Kidney glomerular epithelial cell (primary cell): ENCODE data around the gene CCDC102A.
A peak's percentile ranks its signal among the peaks of the same experiment; 100 is the strongest.
"Not testable (repeated sequence)": the region's sequence is repeated elsewhere in the genome, so short reads cannot be mapped to it uniquely, and the experiment has no call there.

Experiments
- DNase-seq: peaks from one replicate; lab custom pipeline; 2025; lab: John Stamatoyannopoulos, UW

CCDC102A gene

GRCh38 chr16:57536306-57537193 lies at the start of gene CCDC102A:
CCDC102A (minus strand) TSS chr16:57536571; CDS start chr16:57529177, 7,394 bp downstream.
- peak; percentile 64 for DNase-seq

DNA sequence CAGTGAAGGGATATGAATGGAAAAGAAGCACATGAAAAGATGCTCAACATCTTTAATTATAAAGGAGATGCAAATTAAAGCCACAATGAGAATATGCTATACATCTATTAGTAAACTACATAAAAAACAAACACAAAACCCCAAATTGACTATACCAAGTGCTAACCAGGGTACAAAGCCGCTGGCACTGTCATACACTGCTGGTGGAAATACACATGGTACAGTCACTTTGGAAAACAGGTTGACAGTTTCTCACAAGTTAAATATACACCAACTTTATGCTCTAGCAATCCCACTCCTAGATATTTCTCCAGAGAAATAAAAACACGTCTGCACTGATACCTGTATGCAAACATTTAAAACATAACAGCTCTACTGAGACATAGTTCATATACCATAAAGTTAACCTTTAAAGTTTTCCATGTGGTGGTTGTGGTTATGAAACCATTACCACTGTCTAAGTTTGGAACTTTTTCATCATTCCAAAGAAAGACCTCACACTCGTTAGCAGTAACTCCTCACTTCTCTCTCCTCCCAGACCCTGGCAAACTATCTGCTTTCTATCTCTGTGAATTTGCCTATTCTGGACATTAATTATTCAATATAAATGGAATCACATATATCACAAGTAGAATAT lies 48.8 kb upstream of the CCDC102A start:
- no peak for DNase-seq

GRCh38 chr16:57579361-57579665 lies 42.9 kb upstream of the CCDC102A start:
- no peak for DNase-seq

GRCh38 chr16:57578521-57579360 lies 42.4 kb upstream of the CCDC102A start:
- DNase-seq: peak; percentile 28

GRCh38 chr16:57577691-57578224 lies 41.4 kb upstream of the CCDC102A start:
- DNase-seq: no peak

DNA sequence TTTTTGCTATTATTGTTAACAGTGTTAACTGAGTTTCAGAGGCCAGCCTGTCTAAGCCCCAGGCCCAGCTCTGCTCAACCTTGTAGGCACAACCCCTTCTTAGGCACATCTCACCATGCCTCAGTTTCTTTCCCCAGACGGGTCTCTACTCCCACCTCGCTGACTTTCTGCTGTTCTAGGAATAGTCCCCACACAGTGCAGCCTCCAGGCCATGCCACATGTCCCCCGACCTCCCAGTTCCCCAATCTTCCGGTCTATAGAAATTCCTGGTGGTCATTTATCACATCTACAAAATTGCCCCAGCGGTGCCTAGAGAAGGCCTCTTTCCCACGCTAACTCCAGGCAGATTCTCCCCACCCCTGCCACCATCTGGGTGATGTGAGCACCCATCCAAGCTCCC lies 40.8 kb upstream of the CCDC102A start:
- DNase-seq: no peak

- DNase-seq: peak; percentile 71
Observed at GRCh38 chr16:57576429-57576870, 40.1 kb upstream of the CCDC102A start.

- DNase-seq: no peak
Observed at GRCh38 chr16:57575468-57576277, 39.3 kb upstream of the CCDC102A start.

GRCh38 chr16:57574646-57575467 lies 38.5 kb upstream of the CCDC102A start:
- no peak for DNase-seq

GRCh38 chr16:57574086-57574485 lies 37.7 kb upstream of the CCDC102A start:
- DNase-seq: no peak

- DNase-seq: no peak
Observed at GRCh38 chr16:57572978-57573728, 36.8 kb upstream of the CCDC102A start.

- DNase-seq: no peak
Observed at GRCh38 chr16:57571098-57571497, 34.7 kb upstream of the CCDC102A start.

- DNase-seq: no peak
Observed at GRCh38 chr16:57570301-57571070, 34.1 kb upstream of the CCDC102A start.

GRCh38 chr16:57569306-57569946 lies 33.1 kb upstream of the CCDC102A start:
- DNase-seq: no peak

DNA sequence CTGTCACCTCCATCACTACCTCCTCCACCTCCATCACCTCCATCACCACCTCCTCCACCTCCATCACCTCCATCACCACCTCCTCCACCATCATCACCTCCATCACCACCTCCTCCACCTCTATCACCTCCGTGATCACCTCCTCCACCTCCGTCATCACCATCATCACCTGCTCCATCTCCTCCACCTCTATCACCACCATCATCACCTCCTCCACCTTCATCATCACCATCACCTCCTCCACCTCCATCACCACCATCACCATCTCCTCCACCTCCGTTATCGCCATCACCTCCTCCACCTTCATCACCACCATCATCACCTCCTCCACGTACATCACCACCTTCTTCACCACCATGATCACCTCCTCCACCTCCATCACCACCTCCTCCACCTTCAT lies 32.4 kb upstream of the CCDC102A start:
- DNase-seq: not testable (repeated sequence)

DNA sequence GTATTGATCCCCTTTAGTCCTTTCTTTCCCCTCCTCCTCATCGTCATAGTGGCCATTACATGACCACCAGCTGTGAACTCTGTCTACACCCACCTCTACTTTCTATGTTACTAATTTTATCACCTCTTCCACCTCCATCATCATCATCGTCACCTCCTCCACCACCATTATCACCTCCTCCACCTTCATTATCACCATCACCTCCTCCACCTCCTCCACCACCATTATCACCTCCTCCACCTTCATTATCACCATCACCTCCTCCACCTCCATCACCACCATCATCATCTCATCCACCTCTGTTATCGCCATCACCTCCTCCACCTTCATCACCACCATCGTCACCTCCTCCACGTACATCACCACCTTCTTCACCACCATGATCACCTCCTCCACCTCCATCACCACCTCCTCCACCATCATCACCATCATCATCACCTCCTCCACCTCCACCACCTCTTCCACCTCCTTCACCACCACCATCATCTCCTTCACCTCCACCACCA lies 31.9 kb upstream of the CCDC102A start:
- no peak for DNase-seq

- no peak for DNase-seq
Observed at GRCh38 chr16:57567691-57568090, 31.3 kb upstream of the CCDC102A start.

DNA sequence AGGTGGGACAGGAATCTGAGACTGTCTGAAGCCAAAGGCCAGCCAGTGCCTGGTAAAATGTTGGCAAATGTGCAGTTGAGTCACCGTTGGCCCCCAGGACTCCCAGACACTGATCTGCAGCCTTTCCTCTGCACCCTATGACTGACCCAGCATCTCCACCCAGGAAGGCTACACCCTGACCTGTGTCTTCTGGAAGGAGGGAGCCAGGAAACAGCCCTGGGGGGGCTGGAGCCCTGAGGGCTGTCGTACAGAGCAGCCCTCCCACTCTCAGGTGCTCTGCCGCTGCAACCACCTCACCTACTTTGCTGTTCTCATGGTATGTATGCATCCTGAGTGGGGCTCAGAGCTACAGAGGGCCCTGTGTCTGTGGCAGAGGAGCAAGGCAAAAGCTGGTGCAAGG lies 30.1 kb upstream of the CCDC102A start:
- no peak for DNase-seq
